Common myeloid progenitor, CD34-positive (primary cell): ENCODE measurements around the gene PCDHGB3.
A peak's percentile ranks its signal among the peaks of the same experiment; 100 is the strongest.
"Not testable (repeated sequence)": the region's sequence is repeated elsewhere in the genome, so short reads cannot be mapped to it uniquely, and the experiment has no call there.

Experiments used
- CTCF ChIA-PET: fragments of 350-600 bp; sonication (Branson Sonifier 250); formaldehyde crosslinking; loops from one replicate; lab custom pipeline; 2021; ENCODE audit warnings: antibody characterized with exemption; lab: Charles Lee
- POLR2A ChIA-PET: fragments of 350-600 bp; sonication (Branson Sonifier 250); formaldehyde crosslinking; loops from one replicate; lab custom pipeline; 2021; ENCODE audit warnings: antibody characterized with exemption; lab: Charles Lee
- DNase-seq, 3 donors: peaks; one replicate each; pipeline versions ENCODE4 v3.0.0 to v3.0.0-alpha.2; 2013
- H3K27ac ChIP-seq, 2 experiments: 1 replicate in 1 of 2; 2 replicates in 1 of 2; pipeline ENCODE4 v1.7.0; 2013; ENCODE audit warnings: inconsistent platforms in 2 of 2, low read length in 2 of 2, mild to moderate bottlenecking in 2 of 2, low read depth in 1 of 2, moderate library complexity in 1 of 2; ENCODE audit not compliant: severe bottlenecking in 2 of 2, insufficient read depth in 1 of 2, poor library complexity in 1 of 2
- H3K27me3 ChIP-seq, 5 experiments: replicated peaks in 2 of 5; 1 replicate in 3 of 5; 2 replicates in 2 of 5; pipeline versions ENCODE4 v1.6.1 to v1.7.0; 2013; ENCODE audit warnings: low read length in 4 of 5, mild to moderate bottlenecking in 2 of 5, moderate library complexity in 2 of 5, inconsistent platforms in 1 of 5; ENCODE audit not compliant: insufficient read depth in 5 of 5, control insufficient read depth in 4 of 5
- H3K36me3 ChIP-seq, 4 experiments: 1 replicate in 2 of 4; 2 replicates in 2 of 4; pipeline versions ENCODE4 v1.6.1 to v1.7.0; 2013; ENCODE audit warnings: low read length in 3 of 4, control low read depth in 1 of 4, mild to moderate bottlenecking in 1 of 4; ENCODE audit not compliant: control insufficient read depth in 4 of 4, insufficient read depth in 4 of 4
- H3K4me1 ChIP-seq, 4 experiments: 1 replicate in 3 of 4; 2 replicates in 1 of 4; pipeline versions ENCODE4 v1.6.1 to v1.7.1; 2013; ENCODE audit warnings: low read length in 3 of 4, mild to moderate bottlenecking in 3 of 4, control low read depth in 1 of 4, inconsistent platforms in 1 of 4, moderate library complexity in 1 of 4; ENCODE audit not compliant: control insufficient read depth in 4 of 4, insufficient read depth in 4 of 4; ENCODE audit errors: control extremely low read depth in 1 of 4
- H3K4me3 ChIP-seq, 7 experiments: 1 replicate in 4 of 7; 2 replicates in 3 of 7; pipeline versions ENCODE4 v1.5.1 to v1.7.0; 2013; ENCODE audit warnings: mild to moderate bottlenecking in 7 of 7, low read length in 6 of 7, moderate library complexity in 6 of 7, inconsistent platforms in 2 of 7, low read depth in 2 of 7, control low read depth in 1 of 7; ENCODE audit not compliant: insufficient read depth in 4 of 7, control insufficient read depth in 1 of 7; ENCODE audit errors: extremely low read depth in 1 of 7
- H3K9me3 ChIP-seq, 5 experiments: 1 replicate in 4 of 5; 2 replicates in 1 of 5; pipeline versions ENCODE4 v1.6.1 to v1.7.1; 2013; ENCODE audit warnings: low read length in 4 of 5, mild to moderate bottlenecking in 2 of 5, inconsistent platforms in 1 of 5, low read depth in 1 of 5, moderate library complexity in 1 of 5; ENCODE audit not compliant: control insufficient read depth in 4 of 5, insufficient read depth in 2 of 5; ENCODE audit errors: control extremely low read depth in 1 of 5
- WGBS: methylation state at CpG from one replicate; pipeline ENCODE4 v1.1.5; 2013; ENCODE audit not compliant: insufficient coverage; 5-methylcytosine and 5-hydroxymethylcytosine counted together

The PCDHGB3 gene

GRCh38 chr5:141392429-141393198 lies 22.6 kb downstream of the PCDHGB3 start, which contains the start of gene PCDHGA8:
PCDHGA8 (plus strand) TSS chr5:141392633; CDS start chr5:141392814, 181 bp downstream.
- POLR2A ChIA-PET = no interaction called here
- CTCF ChIA-PET = interaction anchor here (1.3 to 2.5 kb wide), 2 partner anchors 29 to 165 kb away, joined by 4 to 9 read pairs; partner anchors contain the start of gene PCDHGA11
- Histone ChIP-seq H3K4me3 (peak within 1 kb of the TSS in 1 of 7 experiments; percentile 28), H3K4me1 (no peaks in the 10 kb centered on the region), H3K27ac (no peak within 1 kb of the TSS), H3K27me3 (peaks cover 13 to 76% (median 37%) of the 10 kb centered on the region in 5 experiments), H3K9me3 (peaks cover 3 to 72% (median 55%) of the 10 kb centered on the region in 5 experiments), H3K36me3 (peaks cover 0 to 8% (median 0%) of the 10 kb centered on the region in 4 experiments)
- peak in 2 of 3 donors; percentile 49 to 52 for DNase-seq
- WGBS = 33% methylated on average over 35 of the region's 38 CpGs

GRCh38 chr5:141393267-141393666 lies 23.2 kb downstream of the PCDHGB3 start:
- CTCF ChIA-PET = interaction anchor here (1.3 kb wide), 1 partner anchor 165 kb away, joined by 4 read pairs; no protein-coding TSS in a partner anchor
- 30% methylated on average over 17 of the region's 21 CpGs for WGBS

GRCh38 chr5:141394401-141395187 lies 24.6 kb downstream of the PCDHGB3 start:
- DNase-seq, POLR2A ChIA-PET, H3K4me3 ChIP-seq, H3K36me3 ChIP-seq, H3K4me1 ChIP-seq, H3K27ac ChIP-seq: not testable (repeated sequence)
- WGBS = 32% methylated on average over 26 of the region's 53 CpGs
- Histone ChIP-seq H3K27me3 (peaks cover 12 to 73% (median 33%) of the 10 kb centered on the region in 5 experiments), H3K9me3 (peaks cover 3 to 72% (median 52%) of the 10 kb centered on the region in 5 experiments)
- CTCF ChIA-PET = interaction anchor here (1.1 to 4.1 kb wide), 3 partner anchors 19 to 118 kb away, joined by 3 to 17 read pairs (median 9); partner anchors contain the start of genes PCDHGA10 and TAF7

More at GRCh38 chr5:141393267-141393666, 23.2 kb downstream of the PCDHGB3 start:
- no peak overlapping the region for H3K27ac ChIP-seq
- peaks cover 3 to 73% (median 52%) of the 10 kb centered on the region in 5 experiments for H3K9me3 ChIP-seq
- peaks cover 13 to 73% (median 35%) of the 10 kb centered on the region in 5 experiments for H3K27me3 ChIP-seq
- H3K36me3 ChIP-seq = peaks cover 0 to 8% (median 0%) of the 10 kb centered on the region in 4 experiments
- DNase-seq = no peak
- no peaks in the 10 kb centered on the region for H3K4me1 ChIP-seq
- H3K4me3 ChIP-seq = peak overlapping the region in 1 of 7 experiments; percentile 28
- POLR2A ChIA-PET = no interaction called here

DNA sequence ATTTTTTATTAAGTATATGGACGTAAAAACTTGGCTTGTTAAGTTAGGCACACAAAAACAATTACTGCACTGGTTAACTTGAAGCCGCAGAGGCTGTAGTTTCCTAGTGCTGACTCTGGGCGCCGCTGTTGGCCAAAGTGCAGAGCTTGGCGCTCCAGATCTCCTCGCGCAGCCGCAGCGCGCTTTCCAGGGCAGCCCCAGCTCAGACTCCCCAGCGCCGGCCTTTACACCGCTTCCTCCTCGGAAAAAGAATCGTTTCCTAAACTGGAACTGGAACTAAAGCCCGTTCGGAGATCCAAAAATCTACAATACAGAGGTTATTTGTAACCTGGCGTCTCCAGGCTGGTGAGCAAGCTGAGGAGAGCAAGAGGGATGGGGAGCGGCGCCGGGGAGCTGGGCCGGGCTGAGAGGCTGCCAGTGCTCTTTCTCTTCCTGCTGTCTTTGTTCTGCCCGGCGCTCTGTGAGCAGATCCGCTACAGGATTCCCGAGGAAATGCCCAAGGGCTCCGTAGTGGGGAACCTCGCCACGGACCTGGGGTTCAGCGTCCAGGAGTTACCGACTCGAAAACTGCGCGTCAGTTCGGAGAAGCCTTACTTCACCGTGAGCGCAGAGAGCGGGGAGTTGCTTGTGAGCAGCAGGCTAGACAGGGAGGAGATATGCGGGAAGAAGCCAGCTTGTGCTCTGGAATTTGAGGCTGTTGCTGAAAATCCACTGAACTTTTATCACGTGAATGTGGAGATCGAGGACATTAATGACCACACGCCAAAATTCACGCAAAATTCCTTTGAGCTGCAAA lies 27.9 kb downstream of the PCDHGB3 start, which contains the start of gene PCDHGB5:
Gene PCDHGB5 (plus strand): TSS at position 192 of the 796 bp plus-strand sequence. CDS start 181 bp downstream, at position 373.
- CTCF ChIA-PET = interaction anchor here (0.6 to 4.1 kb wide), 14 partner anchors 9 to 166 kb away, joined by 3 to 20 read pairs (median 4); partner anchors contain the start of genes PCDHGA10, PCDHGA11, PCDHGB3 and PCDHGB6
- POLR2A ChIA-PET = not testable (repeated sequence)
- 4% methylated on average over 9 of the region's 43 CpGs for WGBS

GRCh38 chr5:141398608-141399007 lies 28.6 kb downstream of the PCDHGB3 start:
- Histone ChIP-seq H3K27ac (no peak overlapping the region), H3K4me1 (no peaks in the 10 kb centered on the region), H3K9me3 (peaks cover 8 to 69% (median 52%) of the 10 kb centered on the region in 5 experiments), H3K36me3 (no peaks in the 10 kb centered on the region), H3K4me3 (peak overlapping the region in 1 of 7 experiments; percentile 28), H3K27me3 (peaks cover 24 to 70% (median 28%) of the 10 kb centered on the region in 5 experiments)
- ChIA-PET POLR2A (no interaction called here), CTCF (interaction anchor here (0.6 to 4.1 kb wide), 6 partner anchors 8 to 164 kb away, joined by 3 to 20 read pairs (median 10); partner anchors contain the start of genes PCDHGA10, PCDHGA11, PCDHGB3 and PCDHGB6)
- DNase-seq = no peak
- WGBS = 27% methylated on average over 14 of the region's 15 CpGs

More for the DNA sequence above, 27.9 kb downstream of the PCDHGB3 start, which contains the start of gene PCDHGB5:
- not testable (repeated sequence) for H3K4me1 ChIP-seq, H3K27ac ChIP-seq, H3K36me3 ChIP-seq
- peaks cover 22 to 70% (median 31%) of the 10 kb centered on the region in 5 experiments for H3K27me3 ChIP-seq
- H3K4me3 ChIP-seq = peak within 1 kb of the TSS in 5 of 7 experiments; percentile 29 to 71 (median 48)
- DNase-seq = peak; percentile 43 to 81 (median 79)
- peaks cover 8 to 69% (median 52%) of the 10 kb centered on the region in 5 experiments for H3K9me3 ChIP-seq
